Measurements from ENCODE around the gene ASAP2. TPM values are rescaled to one million over a fixed set of nuclear protein-coding genes. Genes with fewer than 3 reads are reported as not detected.

Gene ASAP2
- total and polyA plus RNA-seq, 4 experiments from 2014 or later: not detected

GRCh38 chr2:9373476-9373875, 166.9 kb downstream of the ASAP2 start:
- CTCF ChIA-PET (ENCODE audit: partially characterized antibody): no interaction called here
- peaks cover 2 to 22% of the 10 kb centered on the region in 2 donors for H3K27me3 Mint-ChIP-seq

GRCh38 chr2:9374071-9374730, 167.6 kb downstream of the ASAP2 start:
- Mint-ChIP-seq H3K9me3 (no peaks in the 10 kb centered on the region), H3K36me3 (no peaks in the 10 kb centered on the region), H3K27me3 (peaks cover 0 to 22% of the 10 kb centered on the region in 2 donors), H3K4me3 (no peak overlapping the region), H3K4me1 (no peaks in the 10 kb centered on the region), H3K27ac (no peak overlapping the region)
- DNase-seq: no peak
- Histone ChIP-seq H3K4me3 (ENCODE audit: low read length in 2 of 2) (no peak overlapping the region), H3K27me3 (ENCODE audit: insufficient read depth, low read length) (no peaks in the 10 kb centered on the region), H3K36me3 (ENCODE audit: insufficient read depth, low read length) (no peaks in the 10 kb centered on the region), H3K27ac (ENCODE audit: low read depth, low read length) (no peak overlapping the region), H3K9me3 (ENCODE audit: control insufficient read depth in 1 of 2, low read length in 2 of 2) (no peaks in the 10 kb centered on the region), H3K4me1 (ENCODE audit: insufficient read depth, low read length) (no peaks in the 10 kb centered on the region)
- ChIA-PET POLR2A (ENCODE audit: partially characterized antibody) (no interaction called here), CTCF (ENCODE audit: partially characterized antibody) (no interaction called here)
- intact Hi-C loops (cut with micrococcal nuclease): no loop called here

More at GRCh38 chr2:9373476-9373875, 166.9 kb downstream of the ASAP2 start:
- Mint-ChIP-seq H3K4me3 (no peak overlapping the region), H3K4me1 (no peaks in the 10 kb centered on the region), H3K36me3 (no peaks in the 10 kb centered on the region), H3K9me3 (no peaks in the 10 kb centered on the region), H3K27ac (no peak overlapping the region)
- Histone ChIP-seq H3K27ac (ENCODE audit: low read depth, low read length) (no peak overlapping the region), H3K4me1 (ENCODE audit: insufficient read depth, low read length) (no peaks in the 10 kb centered on the region), H3K9me3 (ENCODE audit: control insufficient read depth in 1 of 2, low read length in 2 of 2) (no peaks in the 10 kb centered on the region), H3K36me3 (ENCODE audit: insufficient read depth, low read length) (no peaks in the 10 kb centered on the region), H3K27me3 (ENCODE audit: insufficient read depth, low read length) (no peaks in the 10 kb centered on the region), H3K4me3 (ENCODE audit: low read length in 2 of 2) (no peak overlapping the region)
- no peak for DNase-seq
- POLR2A ChIA-PET (ENCODE audit: partially characterized antibody): no interaction called here
- intact Hi-C loops (cut with micrococcal nuclease): no loop called here

- POLR2A ChIA-PET (ENCODE audit: partially characterized antibody): no interaction called here
- CTCF ChIA-PET (ENCODE audit: partially characterized antibody): no interaction called here
- intact Hi-C loops (cut with micrococcal nuclease): no loop called here
These were observed 169.3 kb downstream of the ASAP2 start for GRCh38 chr2:9375857-9376428.

GRCh38 chr2:9377461-9378097, 171.0 kb downstream of the ASAP2 start:
- Histone ChIP-seq H3K4me3 (ENCODE audit: low read length in 2 of 2) (no peak overlapping the region), H3K27me3 (ENCODE audit: insufficient read depth, low read length) (no peaks in the 10 kb centered on the region), H3K36me3 (ENCODE audit: insufficient read depth, low read length) (no peaks in the 10 kb centered on the region), H3K9me3 (ENCODE audit: control insufficient read depth in 1 of 2, low read length in 2 of 2) (no peaks in the 10 kb centered on the region), H3K4me1 (ENCODE audit: insufficient read depth, low read length) (no peaks in the 10 kb centered on the region), H3K27ac (ENCODE audit: low read depth, low read length) (no peak overlapping the region)
- intact Hi-C loops (cut with micrococcal nuclease): no loop called here
- CTCF ChIA-PET (ENCODE audit: partially characterized antibody): no interaction called here
- Mint-ChIP-seq H3K4me3 (no peak overlapping the region), H3K4me1 (no peaks in the 10 kb centered on the region), H3K9me3 (no peaks in the 10 kb centered on the region), H3K27ac (no peak overlapping the region), H3K36me3 (no peaks in the 10 kb centered on the region), H3K27me3 (peaks cover 0 to 12% of the 10 kb centered on the region in 2 donors)
- POLR2A ChIA-PET (ENCODE audit: partially characterized antibody): no interaction called here
- no peak for DNase-seq

More at GRCh38 chr2:9375857-9376428, 169.3 kb downstream of the ASAP2 start:
- Histone ChIP-seq H3K27me3 (ENCODE audit: insufficient read depth, low read length) (no peaks in the 10 kb centered on the region), H3K36me3 (ENCODE audit: insufficient read depth, low read length) (no peaks in the 10 kb centered on the region), H3K27ac (ENCODE audit: low read depth, low read length) (no peak overlapping the region), H3K4me1 (ENCODE audit: insufficient read depth, low read length) (no peaks in the 10 kb centered on the region), H3K4me3 (ENCODE audit: low read length in 2 of 2) (no peak overlapping the region), H3K9me3 (ENCODE audit: control insufficient read depth in 1 of 2, low read length in 2 of 2) (no peaks in the 10 kb centered on the region)
- Mint-ChIP-seq H3K4me1 (no peaks in the 10 kb centered on the region), H3K36me3 (no peaks in the 10 kb centered on the region), H3K27me3 (peaks cover 0 to 16% of the 10 kb centered on the region in 2 donors), H3K9me3 (no peaks in the 10 kb centered on the region), H3K27ac (no peak overlapping the region), H3K4me3 (no peak overlapping the region)
- DNase-seq: no peak

- H3K36me3 Mint-ChIP-seq: no peaks in the 10 kb centered on the region
- intact Hi-C loops (cut with micrococcal nuclease): no loop called here
- Histone ChIP-seq H3K9me3 (ENCODE audit: control insufficient read depth in 1 of 2, low read length in 2 of 2) (no peaks in the 10 kb centered on the region), H3K4me3 (ENCODE audit: low read length in 2 of 2) (no peak overlapping the region), H3K27me3 (ENCODE audit: insufficient read depth, low read length) (no peaks in the 10 kb centered on the region), H3K27ac (ENCODE audit: low read depth, low read length) (no peak overlapping the region), H3K36me3 (ENCODE audit: insufficient read depth, low read length) (no peaks in the 10 kb centered on the region), H3K4me1 (ENCODE audit: insufficient read depth, low read length) (no peaks in the 10 kb centered on the region)
- no peaks in the 10 kb centered on the region for H3K9me3 Mint-ChIP-seq
- CTCF ChIA-PET (ENCODE audit: partially characterized antibody): no interaction called here
- peaks cover 0 to 13% of the 10 kb centered on the region in 2 donors for H3K27me3 Mint-ChIP-seq
- H3K27ac Mint-ChIP-seq: no peak overlapping the region
- DNase-seq: no peak
- H3K4me3 Mint-ChIP-seq: no peak overlapping the region
- no peaks in the 10 kb centered on the region for H3K4me1 Mint-ChIP-seq
- POLR2A ChIA-PET (ENCODE audit: partially characterized antibody): no interaction called here
These were observed 172.1 kb downstream of the ASAP2 start for GRCh38 chr2:9378433-9379390.

- peaks cover 0 to 8% of the 10 kb centered on the region in 2 donors for H3K27me3 Mint-ChIP-seq
- H3K4me3 Mint-ChIP-seq: no peak overlapping the region
- intact Hi-C loops (cut with micrococcal nuclease): no loop called here
- H3K9me3 Mint-ChIP-seq: no peaks in the 10 kb centered on the region
- CTCF ChIA-PET (ENCODE audit: partially characterized antibody): no interaction called here
- no peak for DNase-seq
- Histone ChIP-seq H3K4me1 (ENCODE audit: insufficient read depth, low read length) (no peaks in the 10 kb centered on the region), H3K4me3 (ENCODE audit: low read length in 2 of 2) (no peak overlapping the region), H3K27me3 (ENCODE audit: insufficient read depth, low read length) (no peaks in the 10 kb centered on the region), H3K36me3 (ENCODE audit: insufficient read depth, low read length) (no peaks in the 10 kb centered on the region), H3K27ac (ENCODE audit: low read depth, low read length) (no peak overlapping the region), H3K9me3 (ENCODE audit: control insufficient read depth in 1 of 2, low read length in 2 of 2) (no peaks in the 10 kb centered on the region)
- POLR2A ChIA-PET (ENCODE audit: partially characterized antibody): no interaction called here
- no peak overlapping the region for H3K27ac Mint-ChIP-seq
- no peaks in the 10 kb centered on the region for H3K36me3 Mint-ChIP-seq
- no peaks in the 10 kb centered on the region for H3K4me1 Mint-ChIP-seq
These were observed 172.8 kb downstream of the ASAP2 start for GRCh38 chr2:9379391-9379755.

Measured in CD4-positive, alpha-beta memory T cell (primary cell).